ENCODE data around the gene HSPA14.

- TF ChIP-seq, protein P1, sequence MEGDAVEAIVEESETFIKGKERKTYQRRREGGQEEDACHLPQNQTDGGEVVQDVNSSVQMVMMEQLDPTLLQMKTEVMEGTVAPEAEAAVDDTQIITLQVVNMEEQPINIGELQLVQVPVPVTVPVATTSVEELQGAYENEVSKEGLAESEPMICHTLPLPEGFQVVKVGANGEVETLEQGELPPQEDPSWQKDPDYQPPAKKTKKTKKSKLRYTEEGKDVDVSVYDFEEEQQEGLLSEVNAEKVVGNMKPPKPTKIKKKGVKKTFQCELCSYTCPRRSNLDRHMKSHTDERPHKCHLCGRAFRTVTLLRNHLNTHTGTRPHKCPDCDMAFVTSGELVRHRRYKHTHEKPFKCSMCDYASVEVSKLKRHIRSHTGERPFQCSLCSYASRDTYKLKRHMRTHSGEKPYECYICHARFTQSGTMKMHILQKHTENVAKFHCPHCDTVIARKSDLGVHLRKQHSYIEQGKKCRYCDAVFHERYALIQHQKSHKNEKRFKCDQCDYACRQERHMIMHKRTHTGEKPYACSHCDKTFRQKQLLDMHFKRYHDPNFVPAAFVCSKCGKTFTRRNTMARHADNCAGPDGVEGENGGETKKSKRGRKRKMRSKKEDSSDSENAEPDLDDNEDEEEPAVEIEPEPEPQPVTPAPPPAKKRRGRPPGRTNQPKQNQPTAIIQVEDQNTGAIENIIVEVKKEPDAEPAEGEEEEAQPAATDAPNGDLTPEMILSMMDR (conservative IDR thresholded peaks at IDR 0.05; ENCODE audit: low read depth, low read length): no peak
- TF ChIP-seq EZH2phosphoT487 (IDR thresholded peaks at IDR 0.05; ENCODE audit: borderline replicate concordance, low read length): no peak
Measured at GRCh38 chr10:14860791-14861190, 22.7 kb downstream of the HSPA14 start.
